GM12878 (cell line): ENCODE data around the gene FOXI2. TPM values are rescaled to one million over a fixed set of nuclear protein-coding genes. Genes with fewer than 3 reads are reported as not detected.

Source experiments
- ATAC-seq: fragments of 200-7000 bp; cut with Tn5 transposase; 3 replicates; pipeline ENCODE4 v1.9.1; 2020; ENCODE audit warnings: mild to moderate bottlenecking, moderate library complexity
- BruUV-seq: library from RNA; stranded (reverse); fragments of 400-500 nt; replicated peaks from 2 replicates; lab custom pipeline; 2021; lab: Mats Ljungman, UMichigan
- CTCF ChIA-PET: fragments of 300-600 bp; sonication (Branson Sonifier 250); formaldehyde crosslinking; extraction: SDS; loops from one replicate; lab custom pipeline; 2021; ENCODE audit warnings: inconsistent platforms; lab: Yijun Ruan, JAX
- POLR2A ChIA-PET: fragments of 350-600 bp; formaldehyde crosslinking; extraction: SDS; loops from one replicate; lab custom pipeline; 2021; ENCODE audit warnings: inconsistent platforms; lab: Charles Lee
- RAD21 ChIA-PET: fragments of 300-600 bp; sonication (Branson Sonifier 250); formaldehyde crosslinking; loops from one replicate; lab custom pipeline; 2023; ENCODE audit warnings: antibody characterized with exemption; ENCODE audit not compliant: unreplicated experiment; lab: Charles Lee
- SMC1A ChIA-PET: fragments of 300-600 bp; sonication (Branson Sonifier 250); formaldehyde crosslinking; loops from one replicate; lab custom pipeline; 2023; ENCODE audit not compliant: unreplicated experiment, uncharacterized antibody; lab: Charles Lee
- DNase-seq: peaks from one replicate; pipeline ENCODE4 v3.0.0-alpha.2; 2011; ENCODE audit warnings: low read depth, low spot score
- FAIRE-seq: peaks from 3 replicates; lab custom pipeline; 2011; peaks lifted over from hg19 to GRCh38; lab: Jason Lieb, UNC
- H2AFZ ChIP-seq: 2 replicates; pipeline ENCODE4 v1.6.0; 2011; ENCODE audit warnings: low read depth, low read length, control low read depth; ENCODE audit not compliant: control insufficient read depth
- H3K27ac ChIP-seq: 2 replicates; pipeline ENCODE4 v1.5.1; 2011; ENCODE audit warnings: control low read depth; ENCODE audit not compliant: control insufficient read depth, insufficient read depth
- H3K27me3 ChIP-seq, 2 experiments: replicated peaks in 1 of 2; 2 replicates each; pipeline versions ENCODE4 v1.6.0 to v1.6.1; 2011; ENCODE audit warnings: low read length in 1 of 2; ENCODE audit not compliant: control insufficient read depth in 2 of 2, insufficient read depth in 2 of 2
- H3K36me3 ChIP-seq, 2 experiments: 2 replicates each; pipeline ENCODE4 v1.5.1; 2011; ENCODE audit warnings: low read length in 1 of 2; ENCODE audit not compliant: control insufficient read depth in 2 of 2, insufficient read depth in 2 of 2
- H3K4me1 ChIP-seq: 2 replicates; pipeline ENCODE4 v1.6.1; 2011; ENCODE audit warnings: mild to moderate bottlenecking, low read length, moderate library complexity, mixed read lengths; ENCODE audit not compliant: control insufficient read depth, insufficient read depth
- H3K4me2 ChIP-seq: 2 replicates; pipeline ENCODE4 v1.6.0; 2011; ENCODE audit warnings: control low read depth; ENCODE audit not compliant: control insufficient read depth, insufficient read depth
- H3K4me3 ChIP-seq: fragments of 200-600 bp; sonication (generic); 2 replicates; pipeline ENCODE4 v1.5.1; 2016
- H3K79me2 ChIP-seq: 2 replicates; pipeline ENCODE4 v1.6.0; 2011; ENCODE audit warnings: low read length; ENCODE audit not compliant: control insufficient read depth, insufficient read depth
- H3K9ac ChIP-seq: 2 replicates; pipeline ENCODE4 v1.8.0; 2011; ENCODE audit warnings: low read length, control low read depth, mixed read lengths; ENCODE audit not compliant: control insufficient read depth, insufficient read depth
- H3K9me3 ChIP-seq: replicated peaks from 3 replicates; pipeline ENCODE4 v1.5.1; 2011; ENCODE audit warnings: mild to moderate bottlenecking, low read length; ENCODE audit not compliant: control insufficient read depth, insufficient read depth
- H4K20me1 ChIP-seq: 2 replicates; pipeline ENCODE4 v1.6.0; 2011; ENCODE audit not compliant: control insufficient read depth, insufficient read depth
- BRCA1 ChIP-seq: IDR thresholded peaks from 2 replicates; pipeline ENCODE4 v1.6.1; 2011; ENCODE audit warnings: low read depth, low read length, improper control_type of control experiment
- CBX3 ChIP-seq: fragments of 200-600 bp; sonication (generic); IDR thresholded peaks from 2 replicates; pipeline ENCODE4 v1.6.1; 2016; ENCODE audit warnings: low read depth, borderline replicate concordance
- CEBPB ChIP-seq, 2 experiments: fragments of 150-350 bp in 1 of 2; IDR thresholded peaks; 2 replicates each; pipeline ENCODE4 v1.6.1; 2012 to 2014; ENCODE audit warnings: low read depth in 2 of 2, low read length in 2 of 2, borderline replicate concordance in 1 of 2, inconsistent platforms in 1 of 2
- CTCF ChIP-seq, 3 experiments: IDR thresholded peaks in 2 of 3; conservative IDR thresholded peaks in 1 of 3; 2 replicates each; pipeline ENCODE4 v1.5.1; 2011; ENCODE audit warnings: low read depth in 3 of 3, low read length in 3 of 3, mild to moderate bottlenecking in 3 of 3, control low read depth in 2 of 3, moderate library complexity in 2 of 3, inconsistent platforms in 1 of 3, mixed read lengths in 1 of 3; ENCODE audit not compliant: control insufficient read depth in 2 of 3, insufficient read depth in 1 of 3; ENCODE audit errors: extremely low read depth in 1 of 3
- E2F4 ChIP-seq: IDR thresholded peaks from 2 replicates; pipeline ENCODE4 v1.6.1; 2012; ENCODE audit warnings: low read depth, low read length, improper control_type of control experiment
- E4F1 ChIP-seq: fragments of 450-650 bp; IDR thresholded peaks from 2 replicates; pipeline ENCODE4 v1.6.1; 2018; ENCODE audit warnings: borderline replicate concordance, mild to moderate bottlenecking; ENCODE audit not compliant: partially characterized antibody
- GATAD2B ChIP-seq: fragments of 450-650 bp; conservative IDR thresholded peaks from 2 replicates; pipeline ENCODE4 v1.6.1; 2017; ENCODE audit warnings: low read depth, mild to moderate bottlenecking, moderate library complexity
- HDAC6 ChIP-seq: fragments of 200-600 bp; sonication (generic); IDR thresholded peaks from one replicate; pipeline ENCODE4 v1.8.0; 2017; ENCODE audit warnings: antibody characterized with exemption; ENCODE audit not compliant: unreplicated experiment
- JUND ChIP-seq: IDR thresholded peaks from 2 replicates; pipeline ENCODE4 v1.6.1; 2012; ENCODE audit warnings: low read depth, mild to moderate bottlenecking, low read length, improper control_type of control experiment, moderate library complexity
- MTA3 ChIP-seq: IDR thresholded peaks from 2 replicates; pipeline ENCODE4 v1.6.1; 2012; ENCODE audit warnings: low read length, inconsistent platforms, borderline replicate concordance
- NR2C2 ChIP-seq: IDR thresholded peaks from 2 replicates; pipeline ENCODE4 v1.6.1; 2011; ENCODE audit warnings: borderline replicate concordance, low read depth; ENCODE audit not compliant: control insufficient read depth, insufficient read length
- POLR2A ChIP-seq: IDR thresholded peaks from 2 replicates; pipeline ENCODE4 v1.6.1; 2011; ENCODE audit warnings: low read depth, mild to moderate bottlenecking, low read length
- RELB ChIP-seq: fragments of 450-650 bp; IDR thresholded peaks from 2 replicates; pipeline ENCODE4 v1.6.1; 2017; ENCODE audit warnings: low read depth, mild to moderate bottlenecking, moderate library complexity
- TARDBP ChIP-seq: IDR thresholded peaks from 2 replicates; pipeline ENCODE4 v1.6.1; 2016; ENCODE audit warnings: borderline replicate concordance
- TCF7 ChIP-seq: IDR thresholded peaks from 2 replicates; pipeline ENCODE4 v1.6.1; 2014; ENCODE audit warnings: antibody characterized with exemption, borderline replicate concordance
- ZBED1 ChIP-seq: IDR thresholded peaks from 2 replicates; pipeline ENCODE4 v1.6.1; 2016; ENCODE audit warnings: borderline replicate concordance
- WGBS: methylation state at CpG from one replicate; pipeline ENCODE4 v1.1.6; 2016; ENCODE audit warnings: low lambda C conversion rate; ENCODE audit not compliant: insufficient replicate concordance, insufficient coverage; ENCODE audit errors: missing lambda C conversion rate; 5-methylcytosine and 5-hydroxymethylcytosine counted together
- in situ Hi-C: fragments of 300-500 bp; cut with MboI; formaldehyde crosslinking; loops from 9 replicates; pipeline ENCODE4 v1.14.3; 2018; ENCODE audit warnings: mixed read lengths
- intact Hi-C: fragments of 100-400 bp; cut with micrococcal nuclease; formaldehyde crosslinking; loops from one replicate; pipeline ENCODE4 v1.14.2; 2022; ENCODE audit not compliant: unreplicated experiment
- polyA plus RNA-seq, 11 experiments: library from polyadenylated mRNA; depleted of rRNA in 4 of 11; unstranded in 6 of 11; stranded (reverse) in 5 of 11; fragments of >200 nt; fragmentation: Nextera tagmentation in 4 of 11; fragmentation: Illumina TruSeq in 1 of 11; extraction: Ambion mirVana in 4 of 11; extraction: Trizol in 1 of 11; gene quantifications; 1 replicate in 1 of 11; 2 replicates in 10 of 11; pipeline versions ENCODE4 v1.2.1 to v1.2.3, GENCODE V29; 2011 to 2016; ENCODE audit warnings: inconsistent platforms in 2 of 11, missing spikeins in 2 of 11, low read depth in 1 of 11
- total RNA-seq, 4 experiments: library from RNA; depleted of rRNA in 3 of 4; stranded (reverse); fragments of >200 nt in 3 of 4; fragmentation: Illumina TruSeq in 1 of 4; extraction: Trizol in 1 of 4; gene quantifications; 2 replicates each; pipeline versions ENCODE4 v1.2.1 to v1.2.3, GENCODE V29; 2013 to 2021

FOXI2 gene
- total and polyA plus RNA-seq, 10 of the 15 experiments (the other 5 are each of a cell fraction or from before 2014, with no cell fraction given) = not detected

- Histone ChIP-seq H2AFZ (no peak overlapping the region), H3K27me3 (peaks cover 0 to 1% of the 10 kb centered on the region in 2 experiments; a peak in 2 of 4 replicates), H3K4me3 (no peak overlapping the region), H3K4me2 (no peak overlapping the region), H3K9ac (no peak overlapping the region), H4K20me1 (no peaks in the 10 kb centered on the region), H3K4me1 (no peaks in the 10 kb centered on the region), H3K79me2 (no peaks in the 10 kb centered on the region), H3K9me3 (peaks cover 2% of the 10 kb centered on the region; the same call in 1 of the 3 replicates), H3K27ac (no peak overlapping the region), H3K36me3 (no peaks in the 10 kb centered on the region)
- in situ Hi-C loops = no loop called here
- no peak for TF ChIP-seq JUND
- no peak for TF ChIP-seq E2F4
- TF ChIP-seq RELB = no peak
- TF ChIP-seq E4F1 = no peak
- no peak for TF ChIP-seq TCF7
- no peak for TF ChIP-seq POLR2A
- no peak for TF ChIP-seq BRCA1
- TF ChIP-seq ZBED1 = no peak
- no peak for TF ChIP-seq TARDBP
- no peak for TF ChIP-seq NR2C2
- TF ChIP-seq HDAC6 = no peak
- no peak for TF ChIP-seq CEBPB (IDR thresholded peaks at IDR 0.05; ENCODE audit: borderline replicate concordance in 1 of 2, low read depth in 2 of 2, low read length in 2 of 2)
- no peak for TF ChIP-seq GATAD2B
- TF ChIP-seq MTA3 = no peak
- no peak for TF ChIP-seq CBX3
- TF ChIP-seq CTCF (IDR thresholded peaks at IDR 0.05 in 2 of 3, conservative IDR thresholded peaks at IDR 0.05 in 1 of 3; ENCODE audit: control insufficient read depth in 2 of 3, extremely low read depth in 1 of 3, insufficient read depth in 1 of 3, low read depth in 3 of 3, low read length in 3 of 3) = no peak
- BruUV-seq = no TSS peak
- 39% methylated on average over 11 of the region's 11 CpGs for WGBS
- SMC1A ChIA-PET = no interaction called here
- DNase-seq (no peak), FAIRE-seq (no peak), ATAC-seq (no peak)
- POLR2A ChIA-PET = no interaction called here
- RAD21 ChIA-PET = no interaction called here
- CTCF ChIA-PET = no interaction called here
- intact Hi-C loops = no loop called here
These were observed 2.2 kb upstream of the FOXI2 start for GRCh38 chr10:127734753-127735152.
